HEK293 (cell line): ENCODE data around the gene CCBE1.

Experiments used
- CTCF ChIA-PET: fragments of 350-600 bp; formaldehyde crosslinking; extraction: SDS; loops from one replicate; lab custom pipeline; 2021; ENCODE audit warnings: antibody characterized with exemption; lab: Yijun Ruan, JAX
- POLR2A ChIA-PET: fragments of 300-600 bp; formaldehyde crosslinking; extraction: SDS; loops from one replicate; lab custom pipeline; 2020; ENCODE audit warnings: antibody characterized with exemption, inconsistent platforms; lab: Yijun Ruan, JAX
- H3K27ac ChIP-seq: fragments of 200-500 bp; sonication (Bioruptor generic); 2 replicates; pipeline ENCODE4 v1.5.1; 2014; ENCODE audit warnings: low read depth, low read length, control low read depth, inconsistent platforms; ENCODE audit errors: extremely low read depth
- H3K36me3 ChIP-seq, 2 experiments: fragments of 200-500 bp in 1 of 2; sonication (Bioruptor generic) in 1 of 2; 1 replicate in 1 of 2; 2 replicates in 1 of 2; pipeline ENCODE4 v1.5.1; 2014 to 2017; ENCODE audit warnings: inconsistent platforms in 2 of 2, low read length in 2 of 2; ENCODE audit not compliant: control insufficient read depth in 2 of 2, insufficient read depth in 1 of 2
- H3K4me1 ChIP-seq: fragments of 200-500 bp; sonication (Bioruptor generic); 2 replicates; pipeline ENCODE4 v1.5.1; 2014; ENCODE audit warnings: mild to moderate bottlenecking, low read length, inconsistent platforms; ENCODE audit not compliant: control insufficient read depth, insufficient read depth
- H3K4me3 ChIP-seq: 2 replicates; pipeline ENCODE4 v1.5.1; 2011; ENCODE audit warnings: low read depth, mild to moderate bottlenecking, control low read depth, low read length, moderate library complexity
- H3K9me3 ChIP-seq: fragments of 200-500 bp; sonication (Bioruptor generic); 2 replicates; pipeline ENCODE4 v1.5.1; 2014; ENCODE audit warnings: low read depth, low read length, inconsistent platforms; ENCODE audit not compliant: control insufficient read depth, insufficient read depth
- EGR2 ChIP-seq: fragments of 450-650 bp; formaldehyde crosslinking; IDR thresholded peaks from 2 replicates; pipeline ENCODE4 v1.5.1; 2016; ENCODE audit warnings: low read depth, missing biosample characterization, missing genetic modification characterization
- FEZF1 ChIP-seq: fragments of 450-650 bp; formaldehyde crosslinking; IDR thresholded peaks from 2 replicates; pipeline ENCODE4 v1.5.1; 2016; ENCODE audit warnings: missing biosample characterization, missing genetic modification characterization
- GFI1B ChIP-seq: fragments of 450-650 bp; formaldehyde crosslinking; IDR thresholded peaks from 2 replicates; pipeline ENCODE4 v1.5.1; 2016; ENCODE audit warnings: missing biosample characterization, missing genetic modification characterization
- GLIS1 ChIP-seq: fragments of 450-650 bp; formaldehyde crosslinking; IDR thresholded peaks from 2 replicates; pipeline ENCODE4 v1.5.1; 2016; ENCODE audit warnings: missing biosample characterization, missing genetic modification characterization
- SP7 ChIP-seq: fragments of 450-650 bp; formaldehyde crosslinking; IDR thresholded peaks from 2 replicates; pipeline ENCODE4 v1.5.1; 2016; ENCODE audit warnings: missing biosample characterization, missing genetic modification characterization
- ZBTB21 ChIP-seq: fragments of 450-650 bp; formaldehyde crosslinking; IDR thresholded peaks from 2 replicates; pipeline ENCODE4 v1.5.1; 2017; ENCODE audit warnings: missing biosample characterization, missing genetic modification characterization
- ZFP3 ChIP-seq: fragments of 450-650 bp; formaldehyde crosslinking; IDR thresholded peaks from 2 replicates; pipeline ENCODE4 v1.5.1; 2016; ENCODE audit warnings: low read depth, missing biosample characterization, missing genetic modification characterization
- ZFP37 ChIP-seq: fragments of 450-650 bp; formaldehyde crosslinking; IDR thresholded peaks from 2 replicates; pipeline ENCODE4 v1.5.1; 2016; ENCODE audit warnings: missing biosample characterization, missing genetic modification characterization
- ZFP69B ChIP-seq: fragments of 450-650 bp; formaldehyde crosslinking; IDR thresholded peaks from 2 replicates; pipeline ENCODE4 v1.5.1; 2016; ENCODE audit warnings: missing biosample characterization, missing genetic modification characterization
- ZNF223 ChIP-seq: fragments of 450-650 bp; formaldehyde crosslinking; IDR thresholded peaks from 2 replicates; pipeline ENCODE4 v1.5.1; 2016; ENCODE audit warnings: missing biosample characterization, missing genetic modification characterization
- ZNF239 ChIP-seq: fragments of 450-650 bp; formaldehyde crosslinking; IDR thresholded peaks from 2 replicates; pipeline ENCODE4 v1.5.1; 2016; ENCODE audit warnings: missing biosample characterization, missing genetic modification characterization
- ZNF302 ChIP-seq: fragments of 450-650 bp; formaldehyde crosslinking; IDR thresholded peaks from 2 replicates; pipeline ENCODE4 v1.5.1; 2016; ENCODE audit warnings: missing biosample characterization, missing genetic modification characterization, low read depth
- ZNF354C ChIP-seq: fragments of 450-650 bp; formaldehyde crosslinking; IDR thresholded peaks from 2 replicates; pipeline ENCODE4 v1.5.1; 2016; ENCODE audit warnings: missing biosample characterization, missing genetic modification characterization, low read depth, borderline replicate concordance
- ZNF366 ChIP-seq: fragments of 450-650 bp; formaldehyde crosslinking; conservative IDR thresholded peaks from 2 replicates; pipeline ENCODE4 v1.5.1; 2016; ENCODE audit warnings: missing biosample characterization, missing genetic modification characterization
- ZNF423 ChIP-seq: fragments of 450-650 bp; formaldehyde crosslinking; IDR thresholded peaks from 2 replicates; pipeline ENCODE4 v1.5.1; 2016; ENCODE audit warnings: missing biosample characterization, missing genetic modification characterization
- ZNF473 ChIP-seq: fragments of 450-650 bp; formaldehyde crosslinking; IDR thresholded peaks from 2 replicates; pipeline ENCODE4 v1.5.1; 2017; ENCODE audit warnings: missing biosample characterization, missing genetic modification characterization
- ZNF518A ChIP-seq: fragments of 450-650 bp; formaldehyde crosslinking; conservative IDR thresholded peaks from 2 replicates; pipeline ENCODE4 v1.5.1; 2016; ENCODE audit warnings: low read depth, missing biosample characterization, missing genetic modification characterization
- ZNF544 ChIP-seq: fragments of 450-650 bp; formaldehyde crosslinking; IDR thresholded peaks from 2 replicates; pipeline ENCODE4 v1.5.0; 2017; ENCODE audit warnings: missing biosample characterization, missing genetic modification characterization
- ZNF561 ChIP-seq: fragments of 450-650 bp; IDR thresholded peaks from 2 replicates; pipeline ENCODE4 v1.5.1; 2018; ENCODE audit warnings: missing biosample characterization, missing genetic modification characterization, borderline replicate concordance
- ZNF629 ChIP-seq: fragments of 450-650 bp; formaldehyde crosslinking; IDR thresholded peaks from 2 replicates; pipeline ENCODE4 v1.5.1; 2017; ENCODE audit warnings: missing biosample characterization, missing genetic modification characterization
- ZNF645 ChIP-seq: fragments of 450-650 bp; formaldehyde crosslinking; IDR thresholded peaks from 2 replicates; pipeline ENCODE4; 2016; ENCODE audit warnings: missing biosample characterization, missing genetic modification characterization
- ZNF658 ChIP-seq: fragments of 450-650 bp; formaldehyde crosslinking; IDR thresholded peaks from 2 replicates; pipeline ENCODE4; 2016; ENCODE audit warnings: missing biosample characterization, missing genetic modification characterization
- ZNF76 ChIP-seq: fragments of 450-650 bp; formaldehyde crosslinking; IDR thresholded peaks from 2 replicates; pipeline ENCODE4; 2016; ENCODE audit warnings: low read depth, missing biosample characterization, missing genetic modification characterization, borderline replicate concordance
- TF ChIP-seq, protein P1 (sequence below): fragments of 450-650 bp; formaldehyde crosslinking; IDR thresholded peaks from 2 replicates; pipeline ENCODE4 v1.5.1; 2016; ENCODE audit warnings: missing biosample characterization, missing genetic modification characterization
- TF ChIP-seq, protein P2 (sequence below): fragments of 450-650 bp; formaldehyde crosslinking; IDR thresholded peaks from 2 replicates; pipeline ENCODE4 v1.5.1; 2016; ENCODE audit warnings: missing biosample characterization, missing genetic modification characterization
- TF ChIP-seq, protein P3 (sequence below): fragments of 450-650 bp; formaldehyde crosslinking; IDR thresholded peaks from 2 replicates; pipeline ENCODE4 v1.5.1; 2016; ENCODE audit warnings: missing biosample characterization, missing genetic modification characterization

The CCBE1 gene

GRCh38 chr18:59606193-59607077, 90.8 kb downstream of the CCBE1 start (continued):
- 0 out of 2 replicates have a peak, but pooled peaks have one; percentile 41 for TF ChIP-seq ZNF518A (tag by site-specific recombination)
- TF ChIP-seq ZNF561 (tag by site-specific recombination): peak; percentile 80
- TF ChIP-seq ZBTB21 (tag by site-specific recombination): 0 out of 2 replicates have a peak, but pooled peaks have one; percentile 22
- TF ChIP-seq ZFP37 (tag by site-specific recombination): no peak
- TF ChIP-seq ZNF239 (tag by site-specific recombination): no peak
- peak; percentile 85 for TF ChIP-seq FEZF1 (tag by site-specific recombination)
- TF ChIP-seq, protein P1, sequence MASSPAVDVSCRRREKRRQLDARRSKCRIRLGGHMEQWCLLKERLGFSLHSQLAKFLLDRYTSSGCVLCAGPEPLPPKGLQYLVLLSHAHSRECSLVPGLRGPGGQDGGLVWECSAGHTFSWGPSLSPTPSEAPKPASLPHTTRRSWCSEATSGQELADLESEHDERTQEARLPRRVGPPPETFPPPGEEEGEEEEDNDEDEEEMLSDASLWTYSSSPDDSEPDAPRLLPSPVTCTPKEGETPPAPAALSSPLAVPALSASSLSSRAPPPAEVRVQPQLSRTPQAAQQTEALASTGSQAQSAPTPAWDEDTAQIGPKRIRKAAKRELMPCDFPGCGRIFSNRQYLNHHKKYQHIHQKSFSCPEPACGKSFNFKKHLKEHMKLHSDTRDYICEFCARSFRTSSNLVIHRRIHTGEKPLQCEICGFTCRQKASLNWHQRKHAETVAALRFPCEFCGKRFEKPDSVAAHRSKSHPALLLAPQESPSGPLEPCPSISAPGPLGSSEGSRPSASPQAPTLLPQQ: peak; percentile 55
- peak; percentile 70; the same call in 1 of the 2 replicates for TF ChIP-seq GFI1B (tag by site-specific recombination)
- peak; percentile 32; the same call in 1 of the 2 replicates for TF ChIP-seq GLIS1

DNA sequence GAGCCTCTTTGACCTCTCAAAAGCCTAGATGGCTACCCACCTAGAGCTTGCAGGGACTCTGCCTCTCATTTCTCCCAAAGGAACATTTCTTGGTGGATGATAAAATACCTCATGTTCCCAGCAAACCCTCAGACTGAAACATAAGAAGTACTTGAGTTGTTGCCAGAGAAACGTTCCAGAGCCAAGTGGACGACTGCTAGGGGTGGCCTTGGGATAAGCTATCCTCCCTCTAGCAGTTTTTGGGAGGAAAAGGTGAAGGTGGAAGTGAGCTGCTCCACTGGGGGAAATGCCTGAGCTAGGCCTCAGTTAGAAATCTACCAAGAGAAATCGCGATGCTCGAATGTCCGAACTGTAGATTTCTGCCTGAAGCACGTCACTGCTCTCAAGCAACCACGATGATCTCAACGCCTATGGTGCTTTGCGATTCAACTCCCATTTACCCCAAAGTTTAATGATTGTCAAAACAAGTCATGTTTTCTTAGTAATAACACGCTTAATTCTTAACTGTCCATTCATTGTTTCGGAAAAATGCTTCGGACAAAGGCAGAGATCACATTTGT, 91.5 kb downstream of the CCBE1 start:
- Histone ChIP-seq H3K4me1 (peaks cover 22% of the 10 kb centered on the region), H3K27ac (peak overlapping the region; percentile 73), H3K36me3 (no peaks in the 10 kb centered on the region), H3K4me3 (no peak overlapping the region), H3K9me3 (no peaks in the 10 kb centered on the region)
- POLR2A ChIA-PET: interaction anchor here (1.0 kb wide), 1 partner anchor 10 kb away, joined by 3 read pairs; no protein-coding TSS in a partner anchor
- CTCF ChIA-PET: interaction anchor here (0.9 to 3.2 kb wide), 5 partner anchors 11 to 218 kb away, joined by 3 to 19 read pairs (median 4); no protein-coding TSS in a partner anchor
- no peak for TF ChIP-seq ZNF423 (tag by site-specific recombination)
- TF ChIP-seq, protein P2, sequence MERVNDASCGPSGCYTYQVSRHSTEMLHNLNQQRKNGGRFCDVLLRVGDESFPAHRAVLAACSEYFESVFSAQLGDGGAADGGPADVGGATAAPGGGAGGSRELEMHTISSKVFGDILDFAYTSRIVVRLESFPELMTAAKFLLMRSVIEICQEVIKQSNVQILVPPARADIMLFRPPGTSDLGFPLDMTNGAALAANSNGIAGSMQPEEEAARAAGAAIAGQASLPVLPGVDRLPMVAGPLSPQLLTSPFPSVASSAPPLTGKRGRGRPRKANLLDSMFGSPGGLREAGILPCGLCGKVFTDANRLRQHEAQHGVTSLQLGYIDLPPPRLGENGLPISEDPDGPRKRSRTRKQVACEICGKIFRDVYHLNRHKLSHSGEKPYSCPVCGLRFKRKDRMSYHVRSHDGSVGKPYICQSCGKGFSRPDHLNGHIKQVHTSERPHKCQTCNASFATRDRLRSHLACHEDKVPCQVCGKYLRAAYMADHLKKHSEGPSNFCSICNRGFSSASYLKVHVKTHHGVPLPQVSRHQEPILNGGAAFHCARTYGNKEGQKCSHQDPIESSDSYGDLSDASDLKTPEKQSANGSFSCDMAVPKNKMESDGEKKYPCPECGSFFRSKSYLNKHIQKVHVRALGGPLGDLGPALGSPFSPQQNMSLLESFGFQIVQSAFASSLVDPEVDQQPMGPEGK (tag by site-specific recombination): no peak
- TF ChIP-seq ZNF354C: no peak
- TF ChIP-seq EGR2 (tag by site-specific recombination): no peak
- TF ChIP-seq ZNF658: no peak
- TF ChIP-seq, protein P3, sequence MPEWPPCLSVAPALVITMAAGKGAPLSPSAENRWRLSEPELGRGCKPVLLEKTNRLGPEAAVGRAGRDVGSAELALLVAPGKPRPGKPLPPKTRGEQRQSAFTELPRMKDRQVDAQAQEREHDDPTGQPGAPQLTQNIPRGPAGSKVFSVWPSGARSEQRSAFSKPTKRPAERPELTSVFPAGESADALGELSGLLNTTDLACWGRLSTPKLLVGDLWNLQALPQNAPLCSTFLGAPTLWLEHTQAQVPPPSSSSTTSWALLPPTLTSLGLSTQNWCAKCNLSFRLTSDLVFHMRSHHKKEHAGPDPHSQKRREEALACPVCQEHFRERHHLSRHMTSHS (tag by site-specific recombination): no peak
- TF ChIP-seq ZNF76 (tag by site-specific recombination): no peak
- peak; percentile 43 for TF ChIP-seq ZNF629
- no peak for TF ChIP-seq ZNF544 (tag by site-specific recombination)
- TF ChIP-seq ZNF366: no peak
- TF ChIP-seq ZNF645 (tag by site-specific recombination): no peak
- no peak for TF ChIP-seq ZFP3 (tag by site-specific recombination)
- no peak for TF ChIP-seq ZNF473 (tag by site-specific recombination)
- no peak for TF ChIP-seq ZNF302 (tag by site-specific recombination)
- no peak for TF ChIP-seq SP7
- no peak for TF ChIP-seq ZFP69B (tag by site-specific recombination)
- no peak for TF ChIP-seq ZNF223 (tag by site-specific recombination)
